Measurements from ENCODE around the gene SCN3A.

Gene SCN3A

DNA sequence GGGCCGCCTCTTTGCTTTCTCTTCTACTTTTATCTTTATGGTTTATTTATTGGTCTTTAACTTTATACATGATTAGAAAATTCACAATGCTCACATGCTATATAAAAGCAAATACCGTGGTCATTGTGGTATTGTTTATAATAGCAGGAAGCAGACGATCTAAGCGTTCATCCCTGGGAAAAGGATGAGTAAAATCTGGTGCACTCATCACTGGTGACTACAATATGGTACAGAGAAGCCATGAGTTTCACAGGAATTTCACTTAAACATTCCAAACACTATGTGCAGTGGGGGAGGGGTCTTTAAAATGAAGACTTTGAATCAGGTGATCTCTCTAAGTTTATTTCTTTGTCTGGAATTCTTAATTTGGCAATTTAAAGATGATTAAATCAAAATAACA, 97.9 kb downstream of the SCN3A start:
- Histone ChIP-seq H3K79me2 (no peaks in the 10 kb centered on the region), H3K4me2 (ENCODE audit: low read length) (no peak overlapping the region), H3K9ac (no peak overlapping the region), H3K36me3 (ENCODE audit: control insufficient read depth, insufficient read depth, low read length) (no peaks in the 10 kb centered on the region), H3K4me3 (ENCODE audit: low read depth, low read length) (no peak overlapping the region), H3K9me3 (ENCODE audit: control insufficient read depth, low read length) (no peaks in the 10 kb centered on the region), H3K4me1 (no peaks in the 10 kb centered on the region), H3K27ac (no peak overlapping the region), H3K27me3 (ENCODE audit: control insufficient read depth, insufficient read depth, low read length) (no peaks in the 10 kb centered on the region), H2AFZ (no peak overlapping the region)
- TF ChIP-seq CTCF (IDR thresholded peaks at IDR 0.05): no peak

GRCh38 chr2:165087933-165088901, 115.6 kb downstream of the SCN3A start:
- Histone ChIP-seq H3K79me2 (no peaks in the 10 kb centered on the region), H2AFZ (no peak overlapping the region), H3K9ac (no peak overlapping the region), H3K4me2 (ENCODE audit: low read length) (no peak overlapping the region), H3K4me1 (no peaks in the 10 kb centered on the region), H3K27me3 (ENCODE audit: control insufficient read depth, insufficient read depth, low read length) (no peaks in the 10 kb centered on the region), H3K4me3 (ENCODE audit: low read depth, low read length) (no peak overlapping the region), H3K27ac (no peak overlapping the region), H3K36me3 (ENCODE audit: control insufficient read depth, insufficient read depth, low read length) (no peaks in the 10 kb centered on the region), H3K9me3 (ENCODE audit: control insufficient read depth, low read length) (peaks cover 6% of the 10 kb centered on the region)
- TF ChIP-seq CTCF (IDR thresholded peaks at IDR 0.05): no peak

- Histone ChIP-seq H3K4me1 (no peaks in the 10 kb centered on the region), H3K4me2 (ENCODE audit: low read length) (no peak overlapping the region)
Measured at GRCh38 chr2:165086337-165086736, 117.5 kb downstream of the SCN3A start.

GRCh38 chr2:165083326-165083725, 120.5 kb downstream of the SCN3A start:
- no peaks in the 10 kb centered on the region for H3K36me3 ChIP-seq (ENCODE audit: control insufficient read depth, insufficient read depth, low read length)
- no peak overlapping the region for H2AFZ ChIP-seq
- H3K27ac ChIP-seq: no peak overlapping the region
- H3K9me3 ChIP-seq (ENCODE audit: control insufficient read depth, low read length): no peaks in the 10 kb centered on the region
- H3K27me3 ChIP-seq (ENCODE audit: control insufficient read depth, insufficient read depth, low read length): no peaks in the 10 kb centered on the region
- TF ChIP-seq CTCF (IDR thresholded peaks at IDR 0.05): no peak
- no peaks in the 10 kb centered on the region for H3K79me2 ChIP-seq
- H3K4me3 ChIP-seq (ENCODE audit: low read depth, low read length): no peak overlapping the region
- H3K4me2 ChIP-seq (ENCODE audit: low read length): no peak overlapping the region
- no peaks in the 10 kb centered on the region for H3K4me1 ChIP-seq
- H3K9ac ChIP-seq: no peak overlapping the region

More at GRCh38 chr2:165086337-165086736, 117.5 kb downstream of the SCN3A start:
- H3K27ac ChIP-seq: no peak overlapping the region
- no peak overlapping the region for H2AFZ ChIP-seq
- H3K79me2 ChIP-seq: no peaks in the 10 kb centered on the region
- H3K36me3 ChIP-seq (ENCODE audit: control insufficient read depth, insufficient read depth, low read length): no peaks in the 10 kb centered on the region
- H3K9me3 ChIP-seq (ENCODE audit: control insufficient read depth, low read length): peaks cover 6% of the 10 kb centered on the region
- no peak overlapping the region for H3K4me3 ChIP-seq (ENCODE audit: low read depth, low read length)
- no peak overlapping the region for H3K9ac ChIP-seq
- no peak for TF ChIP-seq CTCF (IDR thresholded peaks at IDR 0.05)
- H3K27me3 ChIP-seq (ENCODE audit: control insufficient read depth, insufficient read depth, low read length): no peaks in the 10 kb centered on the region
